ENCODE measurements around the gene CENPA. TPM values are rescaled to one million over a fixed set of nuclear protein-coding genes. Genes with fewer than 3 reads are reported as not detected.

Gene CENPA
- polyA plus RNA-seq (2011; rRNA removed) (44.1 and 46.0 TPM in 2 replicates), polyA plus RNA-seq (2017; fragmentation: RNase III; extraction: RNeasy Plus Mini Kit Qiagen cat#74134 plus additional on column Dnase treatment) (41.6 to 45.7 TPM (median 43.7 TPM) in 3 replicates), polyA minus RNA-seq (2011; rRNA and poly(A)+ RNA removed) (30.7 and 33.2 TPM in 2 replicates)
- polyA plus RNA-seq (2012; cell fraction: cytosol; rRNA removed), result 45.4 and 56.0 TPM in 2 replicates
- polyA plus RNA-seq (2012; cell fraction: nucleus; rRNA removed), result 25.6 and 33.4 TPM in 2 replicates

DNA sequence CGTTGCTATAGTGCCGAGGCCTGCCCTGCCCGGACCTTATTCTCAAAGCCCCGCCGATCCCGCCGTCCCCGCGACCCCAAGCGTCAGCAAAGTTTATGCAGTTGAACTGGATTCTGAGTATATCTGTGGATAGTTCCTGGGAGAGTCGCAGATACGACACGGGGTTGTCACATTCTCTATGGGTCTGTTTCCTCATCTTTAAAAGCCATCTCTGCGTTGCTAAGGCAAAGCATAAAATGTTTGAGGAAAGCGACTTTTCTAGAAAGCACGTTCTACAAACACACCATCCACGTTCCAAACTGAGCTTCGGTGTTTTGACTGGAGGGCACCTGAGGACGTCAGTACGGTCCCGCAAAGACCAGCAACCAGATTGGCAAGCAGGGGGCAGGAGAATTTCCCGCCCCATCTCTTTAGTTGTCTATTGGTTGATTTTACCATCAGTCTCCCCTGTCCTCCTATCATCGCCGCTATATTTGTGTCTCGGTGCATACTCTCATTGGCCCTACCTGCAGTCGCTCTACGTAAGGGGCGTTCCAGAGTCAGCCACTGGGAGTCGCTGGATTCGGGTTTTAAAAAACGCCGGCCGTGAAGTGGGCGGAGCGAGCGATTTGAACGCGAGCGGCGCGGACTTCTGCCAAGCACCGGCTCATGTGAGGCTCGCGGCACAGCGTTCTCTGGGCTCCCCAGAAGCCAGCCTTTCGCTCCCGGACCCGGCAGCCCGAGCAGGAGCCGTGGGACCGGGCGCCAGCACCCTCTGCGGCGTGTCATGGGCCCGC is at the start of gene CENPA:
CENPA (plus strand) TSS at position 626 of the 776 bp plus-strand sequence; CDS start at position 767, 141 bp downstream.
- ATAC-seq, result peak; percentile 95 to 99
- CTCF ChIA-PET, result interaction anchor here (0.7 to 2.3 kb wide), 6 partner anchors 11 to 283 kb away, joined by 3 to 10 read pairs (median 8); no protein-coding TSS in a partner anchor

More for the DNA sequence above, at the start of gene CENPA:
- WGBS (ENCODE audit: missing lambda C conversion rate), result 2% methylated on average over 44 of the region's 55 CpGs
- Histone ChIP-seq H3K4me3 (peak within 1 kb of the TSS; percentile 94), H3K9me3 (peaks cover 2% of the 10 kb centered on the region; the same call in 2 of the 3 replicates), H3K4me2 (peak within 1 kb of the TSS; percentile 90), H3K27ac (peak within 1 kb of the TSS; percentile 89 to 96), H3K4me1 (peaks cover 13% of the 10 kb centered on the region; the same call in 2 of the 3 replicates)
- POLR2A ChIA-PET, result interaction anchor here (0.6 to 1.0 kb wide), 5 partner anchors 9 to 85 kb away, joined by 3 to 5 read pairs (median 4); no protein-coding TSS in a partner anchor
- DNase-seq (ENCODE audit: low read depth in 1 of 2, low spot score in 1 of 2) (peak; percentile 100), FAIRE-seq (peak; percentile 72)
- TF ChIP-seq CHD2 (IDR thresholded peaks at IDR 0.05; ENCODE audit: low read length, partially characterized antibody), result peak; percentile 73
- TF ChIP-seq, protein P1, sequence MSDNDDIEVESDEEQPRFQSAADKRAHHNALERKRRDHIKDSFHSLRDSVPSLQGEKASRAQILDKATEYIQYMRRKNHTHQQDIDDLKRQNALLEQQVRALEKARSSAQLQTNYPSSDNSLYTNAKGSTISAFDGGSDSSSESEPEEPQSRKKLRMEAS (IDR thresholded peaks at IDR 0.05), result peak; percentile 100
- TF ChIP-seq FOSB (CRISPR knock-in tag; IDR thresholded peaks at IDR 0.05), result no peak; the same call in 1 of the 2 replicates
- TF ChIP-seq, protein P2, sequence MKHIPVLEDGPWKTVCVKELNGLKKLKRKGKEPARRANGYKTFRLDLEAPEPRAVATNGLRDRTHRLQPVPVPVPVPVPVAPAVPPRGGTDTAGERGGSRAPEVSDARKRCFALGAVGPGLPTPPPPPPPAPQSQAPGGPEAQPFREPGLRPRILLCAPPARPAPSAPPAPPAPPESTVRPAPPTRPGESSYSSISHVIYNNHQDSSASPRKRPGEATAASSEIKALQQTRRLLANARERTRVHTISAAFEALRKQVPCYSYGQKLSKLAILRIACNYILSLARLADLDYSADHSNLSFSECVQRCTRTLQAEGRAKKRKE (CRISPR knock-in tag; IDR thresholded peaks at IDR 0.05; ENCODE audit: low read depth), result peak; percentile 89
- peak; percentile 77; the same call in 1 of the 2 replicates for TF ChIP-seq TP53 (CRISPR knock-in tag; IDR thresholded peaks at IDR 0.05)
- TF ChIP-seq MYC (IDR thresholded peaks at IDR 0.05; ENCODE audit: borderline replicate concordance, low read length), result no peak
- peak; percentile 33; the same call in 1 of the 2 replicates for TF ChIP-seq POLR2A (IDR thresholded peaks at IDR 0.05; ENCODE audit: low read length)
- TF ChIP-seq, protein P3, sequence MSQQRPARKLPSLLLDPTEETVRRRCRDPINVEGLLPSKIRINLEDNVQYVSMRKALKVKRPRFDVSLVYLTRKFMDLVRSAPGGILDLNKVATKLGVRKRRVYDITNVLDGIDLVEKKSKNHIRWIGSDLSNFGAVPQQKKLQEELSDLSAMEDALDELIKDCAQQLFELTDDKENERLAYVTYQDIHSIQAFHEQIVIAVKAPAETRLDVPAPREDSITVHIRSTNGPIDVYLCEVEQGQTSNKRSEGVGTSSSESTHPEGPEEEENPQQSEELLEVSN (IDR thresholded peaks at IDR 0.05; ENCODE audit: borderline replicate concordance, low read depth), result peak; percentile 99
- TF ChIP-seq SMC3 (IDR thresholded peaks at IDR 0.05), result 0 out of 3 replicates have a peak, but pooled peaks have one; percentile 18
- TF ChIP-seq, protein P4, sequence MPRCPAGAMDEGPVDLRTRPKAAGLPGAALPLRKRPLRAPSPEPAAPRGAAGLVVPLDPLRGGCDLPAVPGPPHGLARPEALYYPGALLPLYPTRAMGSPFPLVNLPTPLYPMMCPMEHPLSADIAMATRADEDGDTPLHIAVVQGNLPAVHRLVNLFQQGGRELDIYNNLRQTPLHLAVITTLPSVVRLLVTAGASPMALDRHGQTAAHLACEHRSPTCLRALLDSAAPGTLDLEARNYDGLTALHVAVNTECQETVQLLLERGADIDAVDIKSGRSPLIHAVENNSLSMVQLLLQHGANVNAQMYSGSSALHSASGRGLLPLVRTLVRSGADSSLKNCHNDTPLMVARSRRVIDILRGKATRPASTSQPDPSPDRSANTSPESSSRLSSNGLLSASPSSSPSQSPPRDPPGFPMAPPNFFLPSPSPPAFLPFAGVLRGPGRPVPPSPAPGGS (IDR thresholded peaks at IDR 0.05), result 0 out of 3 replicates have a peak, but pooled peaks have one; percentile 48
- no peak for TF ChIP-seq BHLHE40 (IDR thresholded peaks at IDR 0.05; ENCODE audit: low read depth, low read length)
- peak; percentile 57; the same call in 1 of the 2 replicates for TF ChIP-seq HOXB13 (CRISPR knock-in tag; IDR thresholded peaks at IDR 0.05; ENCODE audit: low read depth)
- TF ChIP-seq FOSL2 (IDR thresholded peaks at IDR 0.05), result no peak
- no peak for TF ChIP-seq FOSL2 (CRISPR knock-in tag; IDR thresholded peaks at IDR 0.05)
- no peak for TF ChIP-seq KDM1A (IDR thresholded peaks at IDR 0.05; ENCODE audit: low read depth)
- TF ChIP-seq MAFK (IDR thresholded peaks at IDR 0.05; ENCODE audit: partially characterized antibody), result peak; percentile 1
- peak; percentile 85 for TF ChIP-seq POLR2AphosphoS2 (conservative IDR thresholded peaks at IDR 0.05; ENCODE audit: low read length)
- peak; percentile 71 for TF ChIP-seq KDM5A (IDR thresholded peaks at IDR 0.05)
- TF ChIP-seq RARB (CRISPR knock-in tag; IDR thresholded peaks at IDR 0.05), result 0 out of 2 replicates have a peak, but pooled peaks have one; percentile 57
- peak; percentile 93; the same call in 1 of the 2 replicates for TF ChIP-seq HOXA7 (CRISPR knock-in tag; IDR thresholded peaks at IDR 0.05)
- TF ChIP-seq RFX5 (IDR thresholded peaks at IDR 0.05), result peak; percentile 85
- TF ChIP-seq, protein P5, sequence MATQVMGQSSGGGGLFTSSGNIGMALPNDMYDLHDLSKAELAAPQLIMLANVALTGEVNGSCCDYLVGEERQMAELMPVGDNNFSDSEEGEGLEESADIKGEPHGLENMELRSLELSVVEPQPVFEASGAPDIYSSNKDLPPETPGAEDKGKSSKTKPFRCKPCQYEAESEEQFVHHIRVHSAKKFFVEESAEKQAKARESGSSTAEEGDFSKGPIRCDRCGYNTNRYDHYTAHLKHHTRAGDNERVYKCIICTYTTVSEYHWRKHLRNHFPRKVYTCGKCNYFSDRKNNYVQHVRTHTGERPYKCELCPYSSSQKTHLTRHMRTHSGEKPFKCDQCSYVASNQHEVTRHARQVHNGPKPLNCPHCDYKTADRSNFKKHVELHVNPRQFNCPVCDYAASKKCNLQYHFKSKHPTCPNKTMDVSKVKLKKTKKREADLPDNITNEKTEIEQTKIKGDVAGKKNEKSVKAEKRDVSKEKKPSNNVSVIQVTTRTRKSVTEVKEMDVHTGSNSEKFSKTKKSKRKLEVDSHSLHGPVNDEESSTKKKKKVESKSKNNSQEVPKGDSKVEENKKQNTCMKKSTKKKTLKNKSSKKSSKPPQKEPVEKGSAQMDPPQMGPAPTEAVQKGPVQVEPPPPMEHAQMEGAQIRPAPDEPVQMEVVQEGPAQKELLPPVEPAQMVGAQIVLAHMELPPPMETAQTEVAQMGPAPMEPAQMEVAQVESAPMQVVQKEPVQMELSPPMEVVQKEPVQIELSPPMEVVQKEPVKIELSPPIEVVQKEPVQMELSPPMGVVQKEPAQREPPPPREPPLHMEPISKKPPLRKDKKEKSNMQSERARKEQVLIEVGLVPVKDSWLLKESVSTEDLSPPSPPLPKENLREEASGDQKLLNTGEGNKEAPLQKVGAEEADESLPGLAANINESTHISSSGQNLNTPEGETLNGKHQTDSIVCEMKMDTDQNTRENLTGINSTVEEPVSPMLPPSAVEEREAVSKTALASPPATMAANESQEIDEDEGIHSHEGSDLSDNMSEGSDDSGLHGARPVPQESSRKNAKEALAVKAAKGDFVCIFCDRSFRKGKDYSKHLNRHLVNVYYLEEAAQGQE (IDR thresholded peaks at IDR 0.05), result peak; percentile 34; the same call in 1 of the 2 replicates
- TF ChIP-seq ZSCAN20 (CRISPR knock-in tag; IDR thresholded peaks at IDR 0.05), result no peak; the same call in 1 of the 2 replicates
- peak; percentile 52; the same call in 1 of the 2 replicates for TF ChIP-seq HOXB5 (CRISPR knock-in tag; IDR thresholded peaks at IDR 0.05)
- peak; percentile 42; the same call in 1 of the 2 replicates for TF ChIP-seq PHF8 (IDR thresholded peaks at IDR 0.05; ENCODE audit: borderline replicate concordance, low read depth)
- peak; percentile 63 to 88; a peak in 4 of 5 replicates for TF ChIP-seq JUN (IDR thresholded peaks at IDR 0.05)
- TF ChIP-seq RAD21 (conservative IDR thresholded peaks at IDR 0.05 in 1 of 2, IDR thresholded peaks at IDR 0.05 in 1 of 2), result peak in 1 of 2 experiments; percentile 2; a peak in 1 of 5 replicates
- TF ChIP-seq, protein P6, sequence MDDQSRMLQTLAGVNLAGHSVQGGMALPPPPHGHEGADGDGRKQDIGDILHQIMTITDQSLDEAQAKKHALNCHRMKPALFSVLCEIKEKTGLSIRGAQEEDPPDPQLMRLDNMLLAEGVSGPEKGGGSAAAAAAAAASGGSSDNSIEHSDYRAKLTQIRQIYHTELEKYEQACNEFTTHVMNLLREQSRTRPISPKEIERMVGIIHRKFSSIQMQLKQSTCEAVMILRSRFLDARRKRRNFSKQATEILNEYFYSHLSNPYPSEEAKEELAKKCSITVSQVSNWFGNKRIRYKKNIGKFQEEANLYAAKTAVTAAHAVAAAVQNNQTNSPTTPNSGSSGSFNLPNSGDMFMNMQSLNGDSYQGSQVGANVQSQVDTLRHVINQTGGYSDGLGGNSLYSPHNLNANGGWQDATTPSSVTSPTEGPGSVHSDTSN (IDR thresholded peaks at IDR 0.05), result peak; percentile 100

Data from A549 (cell line).